D341Med (cell line): ENCODE data around the gene NOVA2.

Source experiments
- DNase-seq: peaks from one replicate; pipeline ENCODE4 v3.0.0; 2012; ENCODE audit warnings: low spot score

Gene NOVA2, protein sequence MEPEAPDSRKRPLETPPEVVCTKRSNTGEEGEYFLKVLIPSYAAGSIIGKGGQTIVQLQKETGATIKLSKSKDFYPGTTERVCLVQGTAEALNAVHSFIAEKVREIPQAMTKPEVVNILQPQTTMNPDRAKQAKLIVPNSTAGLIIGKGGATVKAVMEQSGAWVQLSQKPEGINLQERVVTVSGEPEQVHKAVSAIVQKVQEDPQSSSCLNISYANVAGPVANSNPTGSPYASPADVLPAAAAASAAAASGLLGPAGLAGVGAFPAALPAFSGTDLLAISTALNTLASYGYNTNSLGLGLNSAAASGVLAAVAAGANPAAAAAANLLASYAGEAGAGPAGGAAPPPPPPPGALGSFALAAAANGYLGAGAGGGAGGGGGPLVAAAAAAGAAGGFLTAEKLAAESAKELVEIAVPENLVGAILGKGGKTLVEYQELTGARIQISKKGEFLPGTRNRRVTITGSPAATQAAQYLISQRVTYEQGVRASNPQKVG

DNA sequence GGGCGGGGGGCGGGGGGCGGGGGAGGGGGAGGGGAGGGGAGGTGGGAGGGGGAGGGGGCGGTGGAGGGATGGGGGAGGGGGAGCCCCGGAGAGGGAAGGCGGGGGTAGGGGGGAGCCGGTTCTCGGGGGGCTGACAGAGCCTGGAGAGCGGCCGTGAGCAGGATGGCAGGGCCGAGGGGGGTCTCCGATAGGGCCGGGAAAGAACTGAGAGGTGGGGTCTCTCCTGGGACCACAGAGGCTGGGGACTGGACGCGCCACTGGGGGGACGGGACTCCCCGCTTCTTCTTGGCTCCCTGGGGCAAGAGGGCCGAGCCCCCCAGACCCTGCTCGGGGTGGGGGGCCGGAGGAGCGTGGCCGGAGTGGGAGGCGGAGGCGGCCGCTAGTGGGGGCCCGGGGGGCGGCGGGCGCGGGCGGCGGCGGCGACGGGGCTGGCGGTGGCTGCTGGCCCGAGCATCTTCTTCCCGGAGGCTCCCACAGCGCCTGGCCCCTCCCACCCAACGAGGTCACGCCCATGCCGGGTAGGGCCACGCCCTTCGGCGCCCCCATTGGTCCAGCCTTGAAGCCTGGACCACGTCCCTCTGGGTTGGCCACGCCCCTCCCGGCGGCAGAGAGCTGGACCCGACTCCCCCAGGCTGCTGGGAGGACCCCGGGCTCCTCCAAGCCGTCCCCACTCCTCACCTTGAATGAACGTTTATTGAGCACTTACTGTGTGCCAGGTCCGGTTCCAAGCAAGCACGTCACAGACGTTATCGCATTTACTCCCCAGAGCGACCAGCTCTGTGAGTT, at the start of gene NOVA2:
TSS of gene NOVA2 (minus strand) at position 313 of the 786 bp plus-strand sequence. CDS start 514 bp downstream, outside the sequence.
- peak; percentile 91 for DNase-seq

DNA sequence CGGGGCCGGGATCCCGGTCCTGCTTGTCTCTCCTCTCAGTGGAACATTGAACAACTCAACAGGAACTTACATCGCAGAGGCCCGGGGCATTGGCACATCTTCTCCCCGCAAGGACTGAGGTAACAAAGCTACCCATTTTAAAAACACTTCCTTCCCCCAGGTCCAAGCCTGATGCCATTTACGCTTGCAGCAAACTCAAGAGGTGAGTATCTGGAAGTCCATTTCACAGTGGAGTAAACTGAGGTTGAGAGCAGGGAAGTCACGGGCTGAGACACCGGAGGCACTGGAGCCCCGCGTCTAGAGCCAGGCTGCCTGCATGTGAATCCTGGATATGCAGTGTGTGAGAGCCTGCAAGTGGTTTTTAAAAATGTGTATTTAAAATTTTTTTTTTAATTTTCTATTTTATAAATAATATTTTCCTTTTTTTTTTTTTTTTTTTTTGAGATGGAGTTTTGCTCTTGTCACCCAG, 49.7 kb upstream of the NOVA2 start:
- no peak for DNase-seq

DNA sequence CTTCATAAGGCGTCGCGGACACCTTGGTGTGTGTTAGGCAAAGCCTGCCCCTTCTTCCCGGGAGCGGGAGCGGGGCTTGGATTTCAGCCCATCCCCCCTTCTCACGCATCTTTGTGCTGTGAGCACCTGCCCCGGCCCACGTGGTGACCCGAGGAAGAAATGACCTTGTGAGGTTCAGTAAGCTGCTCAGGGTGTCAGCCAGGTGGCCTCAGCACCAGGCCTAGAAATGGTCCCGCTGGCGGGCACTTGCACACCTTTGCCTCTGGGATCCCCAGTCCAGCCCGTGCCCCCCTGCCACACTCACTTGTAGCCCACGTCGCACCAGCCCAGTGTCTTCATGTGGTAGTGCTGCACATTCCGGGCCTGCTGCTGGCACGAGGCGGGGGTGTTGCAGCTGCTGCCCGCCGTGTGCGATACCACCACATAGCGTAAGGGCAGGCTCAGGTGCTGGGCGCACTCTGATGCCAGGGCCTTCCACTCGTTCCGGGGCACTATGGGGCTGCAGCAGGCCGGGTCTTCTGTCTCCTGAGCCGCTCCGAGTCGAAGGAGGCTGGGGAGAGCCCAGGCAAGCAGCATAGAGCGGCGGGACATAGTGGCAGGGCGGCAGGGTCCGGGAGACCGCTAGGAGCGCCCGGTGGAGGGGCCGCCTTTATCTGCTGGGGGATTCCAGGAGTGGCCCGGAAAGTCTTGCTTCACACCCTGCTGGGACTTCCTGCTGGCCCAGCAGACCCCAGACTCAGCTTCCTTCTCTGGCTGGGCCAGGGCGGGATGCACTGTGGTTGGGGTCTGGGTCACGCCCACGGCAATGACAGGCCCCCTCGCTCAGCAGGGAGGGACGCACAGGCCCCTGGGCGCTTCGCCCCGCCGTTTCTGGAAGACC, 49.0 kb upstream of the NOVA2 start, which contains the start of gene PGLYRP1:
TSS of gene PGLYRP1 (minus strand) at position 623 of the 880 bp plus-strand sequence. CDS start at position 591, 32 bp downstream.
- no peak for DNase-seq

DNA sequence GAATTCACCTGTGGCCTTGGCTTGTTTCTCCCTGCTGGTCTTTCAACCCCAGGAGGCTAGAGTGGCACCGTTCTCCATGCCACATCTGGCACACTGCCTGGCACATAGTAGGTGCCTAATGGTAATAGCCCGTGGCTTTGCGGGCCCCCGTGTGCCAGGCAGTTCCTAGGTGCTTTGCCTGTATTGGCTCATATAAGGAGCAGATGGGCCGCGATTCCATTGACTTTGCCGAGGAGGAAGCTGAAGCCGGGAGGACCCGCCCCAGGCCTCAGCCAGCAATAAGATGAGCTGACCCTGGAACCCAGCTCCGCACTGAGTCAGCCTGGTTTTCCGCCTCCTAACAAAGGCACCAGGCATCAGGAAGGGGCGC, 48.4 kb upstream of the NOVA2 start:
- DNase-seq: no peak

DNA sequence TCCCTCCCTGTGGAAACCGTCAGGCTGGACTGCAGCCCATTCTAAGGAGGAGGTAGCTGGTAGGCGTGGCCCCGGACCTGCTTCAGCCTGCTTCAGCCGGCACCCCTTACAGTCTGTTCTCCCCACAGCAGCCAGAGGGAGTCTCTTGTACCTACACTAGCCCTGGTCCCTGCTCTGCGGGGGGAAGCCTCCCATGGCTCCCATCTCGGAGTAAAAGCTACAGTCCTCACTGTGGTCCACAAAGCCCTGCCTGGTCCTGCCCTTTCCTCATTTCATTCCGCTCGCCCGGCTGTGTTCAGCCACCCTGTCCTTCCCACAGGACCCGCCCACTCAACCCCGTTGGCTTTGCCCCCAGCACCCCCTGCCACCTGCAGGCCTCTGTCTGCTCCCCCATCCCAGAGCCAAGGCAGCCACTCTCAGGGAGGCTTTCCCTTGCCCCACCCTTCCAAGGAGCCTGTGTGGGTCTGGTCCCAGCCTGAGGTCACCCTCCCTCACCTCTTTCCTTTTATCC, 47.9 kb upstream of the NOVA2 start:
- no peak for DNase-seq

DNA sequence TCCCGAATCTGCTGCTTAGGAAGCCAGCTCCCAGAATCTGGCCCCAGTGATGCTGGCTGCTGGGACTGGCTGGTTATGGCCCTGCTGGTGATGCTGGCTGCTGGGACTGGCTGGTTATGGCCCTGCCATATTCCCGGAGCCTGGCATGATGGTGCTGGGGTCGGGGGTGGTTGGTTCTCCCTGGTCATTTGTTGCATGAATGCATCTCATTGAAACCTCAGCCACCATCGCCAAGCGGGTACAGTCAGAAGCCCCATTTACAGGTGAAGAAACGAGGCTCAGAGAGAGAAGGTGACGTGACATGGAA, 47.1 kb upstream of the NOVA2 start:
- DNase-seq: no peak

DNA sequence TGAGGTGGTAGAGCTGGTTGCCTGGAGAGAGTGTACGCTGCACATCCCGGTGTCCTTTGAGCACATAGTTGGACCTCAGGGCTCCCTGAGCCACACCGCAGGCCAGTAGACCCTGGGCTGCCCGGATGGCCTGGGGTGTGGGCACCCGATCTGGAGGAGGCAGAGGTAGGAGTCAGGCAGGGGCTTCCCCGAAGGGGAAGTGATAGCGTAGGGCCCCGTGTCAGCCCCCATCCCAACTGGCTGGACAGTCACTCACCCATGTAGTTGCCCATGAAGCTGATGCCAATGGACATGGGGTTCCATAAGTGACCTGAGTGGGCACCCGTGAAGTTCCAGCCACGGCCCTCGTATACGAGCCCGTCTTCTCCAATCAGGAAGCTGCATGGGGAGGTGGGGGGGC, 45.6 kb upstream of the NOVA2 start:
- no peak for DNase-seq

DNA sequence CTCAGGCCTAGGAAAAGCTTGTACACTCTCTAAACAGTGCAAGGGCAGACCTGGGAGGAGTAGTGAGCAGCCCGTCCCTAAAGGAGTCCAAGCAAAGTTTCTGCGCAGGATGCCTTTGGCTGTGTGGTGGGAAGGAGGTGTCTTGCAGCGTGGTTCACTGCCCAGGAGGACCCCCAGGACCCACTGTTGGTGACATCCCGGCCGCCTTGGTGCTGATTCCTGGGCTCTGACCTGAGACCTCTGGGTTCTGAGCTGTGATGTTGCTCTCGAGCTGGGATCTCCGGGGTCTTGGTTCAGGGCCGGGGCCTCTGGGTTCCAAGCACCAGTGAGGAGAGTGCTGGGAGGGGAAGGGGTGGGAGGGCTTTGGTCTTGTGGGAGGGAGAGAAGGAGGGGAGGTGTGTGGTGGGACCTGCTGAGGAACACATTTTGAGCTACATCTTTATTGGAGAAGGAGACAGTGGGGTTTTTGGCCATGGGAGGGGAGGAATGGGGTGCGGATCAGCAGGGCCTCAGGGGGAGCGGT, 45.1 kb upstream of the NOVA2 start:
- no peak for DNase-seq

DNA sequence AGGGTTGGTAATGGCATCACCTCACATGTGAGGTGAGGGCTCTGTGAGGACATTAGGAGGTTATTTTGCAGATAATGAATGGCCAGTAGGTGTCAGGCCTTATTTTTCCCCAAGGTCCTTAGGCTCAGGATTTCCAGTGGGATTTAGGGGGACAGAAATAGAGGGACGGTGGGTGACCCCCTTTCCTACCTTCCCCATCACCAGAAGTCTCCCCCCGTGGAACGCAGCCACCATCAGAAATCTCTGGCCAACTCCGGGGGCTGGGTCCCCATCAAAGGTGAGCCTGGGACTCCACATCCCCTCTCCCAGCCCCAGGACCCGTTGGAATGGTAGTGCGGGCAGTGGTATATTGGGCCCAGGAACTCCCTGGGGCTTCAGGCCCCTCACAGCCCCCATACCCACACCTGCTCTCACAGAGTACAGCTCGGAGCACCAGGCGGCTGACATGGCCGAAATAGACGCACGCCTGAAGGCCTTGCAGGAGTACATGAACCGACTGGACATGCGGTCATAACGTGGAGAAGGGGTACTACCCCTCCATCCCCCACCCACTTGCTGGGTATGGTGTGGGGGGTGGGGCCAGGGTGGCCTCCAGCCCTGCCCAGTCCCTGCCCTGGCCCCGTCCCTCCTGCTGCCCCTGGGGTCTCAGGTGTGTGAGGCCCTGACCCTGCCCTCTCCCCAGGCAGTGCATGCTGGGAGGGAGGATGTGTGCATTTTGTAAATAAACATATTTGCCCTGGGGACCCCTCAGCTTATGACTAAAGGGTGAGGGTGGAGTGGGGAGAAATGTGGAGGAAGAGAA, 44.4 kb upstream of the NOVA2 start:
- DNase-seq: no peak

DNA sequence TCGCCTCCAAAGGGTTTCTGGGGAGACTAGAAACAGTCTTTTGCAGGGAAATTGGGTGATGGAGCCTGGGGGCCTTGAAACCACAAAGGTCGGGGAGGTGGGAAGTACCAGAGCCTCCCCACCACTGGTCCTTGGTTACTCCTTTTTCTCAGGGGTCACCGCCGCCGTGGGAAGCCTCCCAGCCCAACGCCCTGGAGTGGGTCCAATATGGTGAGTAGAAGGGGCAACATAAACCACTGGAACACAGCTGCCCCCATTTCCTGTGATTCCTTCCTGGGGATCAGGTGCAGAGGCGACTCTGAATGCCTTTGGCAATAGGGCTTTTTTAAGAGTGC, 43.4 kb upstream of the NOVA2 start:
- DNase-seq: no peak

DNA sequence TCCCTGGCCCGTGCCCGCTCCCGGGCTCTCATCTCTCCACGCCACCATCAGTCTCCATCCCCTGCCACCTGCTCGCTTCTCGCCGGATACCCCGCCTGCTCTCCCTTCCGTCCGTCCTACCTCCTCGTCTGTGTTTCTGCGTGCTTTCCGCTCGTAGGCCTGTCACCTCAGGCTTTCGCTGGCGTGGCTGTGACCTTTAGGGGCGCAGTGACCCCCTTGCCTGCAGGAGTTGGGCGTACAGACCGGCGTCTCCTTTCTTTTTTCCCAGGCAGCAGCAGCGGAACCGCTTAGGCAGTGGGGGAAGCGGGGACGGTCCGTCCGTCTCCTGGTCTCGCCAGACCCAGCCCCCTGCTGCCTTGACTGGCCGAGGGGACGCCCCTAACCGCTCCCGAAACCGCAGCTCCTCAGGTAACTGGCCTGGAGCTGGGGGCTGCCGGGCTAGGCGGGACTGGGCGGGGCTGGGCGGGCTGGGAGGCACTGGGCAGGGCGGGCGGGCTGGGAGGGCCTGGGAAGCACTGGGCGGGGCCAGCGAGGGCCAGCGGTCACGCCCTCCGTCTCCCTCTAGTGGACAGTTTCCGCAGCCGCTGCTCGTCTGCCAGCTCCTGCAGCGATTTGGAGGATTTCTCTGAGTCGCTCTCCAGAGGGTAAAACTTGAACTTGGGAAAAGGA, 42.9 kb upstream of the NOVA2 start:
- peak; percentile 96 for DNase-seq

DNA sequence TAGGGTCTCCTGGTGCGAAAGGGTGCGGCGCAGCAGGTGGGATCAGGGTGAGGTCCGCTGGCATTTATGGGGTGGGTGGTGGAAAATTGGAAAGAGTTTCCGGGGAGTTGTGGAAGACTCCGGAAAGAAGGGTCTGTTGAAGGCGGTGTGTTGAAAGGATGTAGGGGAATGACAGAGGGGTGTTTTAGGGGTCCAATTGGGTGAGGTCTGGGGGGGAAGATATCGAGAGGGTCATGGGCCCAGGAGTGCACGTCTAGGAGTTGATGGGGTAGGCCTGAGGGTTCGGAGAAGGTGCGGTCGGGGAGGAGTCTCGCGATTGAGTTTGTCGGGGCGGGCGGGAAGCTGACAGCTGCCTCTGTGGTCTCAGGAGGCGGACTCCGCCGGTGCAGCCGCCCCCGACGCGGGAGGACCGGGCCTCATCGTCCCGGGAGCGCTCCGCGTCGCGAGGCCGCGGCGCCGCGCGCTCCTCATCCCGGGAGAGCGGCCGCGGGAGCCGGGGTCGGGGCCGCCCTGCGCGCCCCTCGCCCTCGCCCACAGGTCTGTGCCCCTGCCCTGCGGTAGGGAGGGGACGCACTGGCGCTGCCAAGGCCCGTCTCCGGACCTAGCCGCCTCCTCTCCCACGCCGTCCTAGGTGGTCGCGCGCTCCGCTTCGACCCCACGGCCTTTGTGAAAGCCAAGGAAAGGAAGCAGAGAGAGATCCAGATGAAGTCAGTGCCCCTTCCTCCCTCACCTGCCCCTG, 42.2 kb upstream of the NOVA2 start:
- no peak for DNase-seq

DNA sequence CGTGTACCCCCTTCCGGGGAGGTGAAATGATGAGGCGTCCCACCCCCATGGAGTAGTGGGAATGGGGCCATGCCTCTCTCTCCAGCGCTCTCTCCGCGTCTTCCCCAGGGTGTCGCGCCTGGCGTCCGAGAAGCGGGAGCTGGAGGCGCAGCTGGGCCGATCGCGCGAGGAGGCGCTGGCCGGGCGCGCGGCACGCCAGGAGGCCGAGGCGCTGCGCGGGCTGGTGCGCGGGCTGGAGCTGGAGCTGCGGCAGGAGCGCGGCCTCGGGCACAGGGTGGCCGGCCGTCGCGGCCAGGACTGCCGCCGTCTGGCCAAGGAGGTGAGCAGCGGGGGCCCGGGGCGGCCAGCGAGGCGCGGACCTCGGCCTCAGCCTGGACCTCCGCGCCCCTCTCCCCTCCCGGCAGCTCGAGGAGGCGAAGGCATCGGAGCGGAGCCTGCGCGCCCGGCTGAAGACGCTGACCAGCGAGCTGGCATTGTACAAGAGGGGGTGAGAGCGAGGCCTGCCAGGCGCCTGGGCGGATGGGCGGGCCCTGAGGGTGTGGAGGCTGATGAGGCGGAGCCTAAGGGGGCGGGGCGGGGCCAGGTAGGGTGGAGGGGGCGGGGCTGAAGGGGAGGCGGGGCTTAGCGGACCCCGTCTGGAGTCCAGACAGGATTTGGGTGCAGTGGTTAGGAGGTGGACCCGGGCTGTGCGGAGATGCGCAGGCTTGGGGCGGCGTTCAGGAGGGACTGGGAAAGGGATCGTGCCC, 41.4 kb upstream of the NOVA2 start:
- DNase-seq: no peak

DNA sequence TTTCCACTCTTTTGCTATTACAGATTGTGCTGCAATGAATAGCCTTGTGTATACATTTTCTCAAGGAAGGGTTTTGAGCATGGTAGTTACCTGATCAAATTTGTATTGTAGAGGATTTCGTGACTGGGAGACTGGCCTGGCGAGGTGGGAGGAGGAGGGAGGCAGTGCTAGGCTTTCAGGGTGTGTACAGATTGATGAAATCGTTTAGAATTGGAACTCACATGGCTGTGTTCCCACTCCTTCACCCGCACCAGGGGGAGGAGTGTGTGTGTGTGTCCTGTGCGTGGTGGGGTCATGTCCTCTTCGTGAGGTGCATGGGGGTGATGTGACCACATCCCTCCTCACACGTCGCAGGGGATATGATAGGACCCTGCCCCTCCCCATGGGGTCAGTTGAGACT, 40.9 kb upstream of the NOVA2 start:
- no peak for DNase-seq

DNA sequence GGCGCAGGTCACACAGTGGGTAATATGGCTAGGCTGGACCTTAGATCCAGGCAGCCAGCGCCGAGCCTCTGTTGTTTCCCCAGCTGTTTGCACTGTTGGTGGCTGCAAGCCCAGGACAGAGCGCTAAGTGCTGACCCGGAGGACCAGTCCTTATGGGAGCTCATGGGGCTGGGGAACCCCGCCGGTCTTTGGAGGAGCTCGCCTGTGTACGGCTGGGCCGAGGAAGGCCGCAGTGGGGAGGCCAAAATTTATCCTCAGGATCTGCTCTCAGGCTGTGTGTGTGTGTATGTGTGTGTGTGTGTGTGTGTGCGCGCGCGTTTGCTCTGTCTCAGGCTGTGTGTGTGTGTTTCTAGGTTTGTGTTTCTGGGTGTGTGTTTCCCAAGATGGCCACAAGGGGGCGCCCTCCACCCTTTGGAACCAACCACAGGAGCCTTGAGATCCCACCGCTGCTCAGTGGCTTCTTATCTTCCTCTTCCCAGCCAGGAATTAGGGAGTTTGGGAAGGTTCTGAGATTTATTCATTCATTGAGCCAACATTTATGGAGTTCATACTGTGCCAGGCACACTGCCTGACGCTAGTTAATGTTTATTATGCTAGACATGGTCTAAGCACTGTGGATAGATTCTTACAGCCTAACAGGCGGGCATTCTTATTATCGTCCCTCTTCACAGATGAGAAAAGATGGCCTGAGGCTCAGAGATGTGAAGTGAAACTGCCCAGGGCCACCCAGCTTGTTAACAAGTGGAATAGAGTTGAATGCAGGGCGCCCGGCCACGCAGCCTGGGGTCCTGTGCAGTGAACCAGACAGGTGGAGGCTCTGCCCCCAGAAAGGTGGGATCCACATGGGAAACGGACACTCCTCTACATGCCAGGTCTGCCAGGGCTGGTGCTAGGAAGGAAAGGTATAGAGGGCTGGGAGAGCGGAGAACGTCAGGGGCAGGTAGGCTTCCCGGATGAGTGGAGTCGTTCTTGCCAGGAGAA, 36.2 kb upstream of the NOVA2 start:
- peak; percentile 83 for DNase-seq

DNA sequence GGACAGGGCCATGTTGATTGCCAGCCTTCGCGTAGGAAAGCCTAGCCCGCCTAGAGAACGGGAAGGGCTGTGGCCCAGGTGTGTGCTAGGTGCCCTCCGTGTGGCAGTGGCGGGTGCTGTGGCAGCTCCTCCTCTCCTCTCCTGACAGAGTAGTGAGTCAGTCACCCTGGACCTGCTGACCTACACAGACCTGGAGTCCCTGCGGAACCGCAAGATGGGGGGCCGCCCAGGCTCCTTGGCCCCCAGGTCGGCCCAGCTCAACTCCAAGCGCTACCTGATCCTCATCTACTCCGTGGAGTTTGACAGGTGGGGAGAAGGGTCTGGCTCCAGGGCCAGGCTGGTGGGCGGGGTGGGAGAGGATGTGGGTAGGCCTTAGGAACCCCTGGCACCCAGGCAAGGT, 32.7 kb upstream of the NOVA2 start:
- no peak for DNase-seq

DNA sequence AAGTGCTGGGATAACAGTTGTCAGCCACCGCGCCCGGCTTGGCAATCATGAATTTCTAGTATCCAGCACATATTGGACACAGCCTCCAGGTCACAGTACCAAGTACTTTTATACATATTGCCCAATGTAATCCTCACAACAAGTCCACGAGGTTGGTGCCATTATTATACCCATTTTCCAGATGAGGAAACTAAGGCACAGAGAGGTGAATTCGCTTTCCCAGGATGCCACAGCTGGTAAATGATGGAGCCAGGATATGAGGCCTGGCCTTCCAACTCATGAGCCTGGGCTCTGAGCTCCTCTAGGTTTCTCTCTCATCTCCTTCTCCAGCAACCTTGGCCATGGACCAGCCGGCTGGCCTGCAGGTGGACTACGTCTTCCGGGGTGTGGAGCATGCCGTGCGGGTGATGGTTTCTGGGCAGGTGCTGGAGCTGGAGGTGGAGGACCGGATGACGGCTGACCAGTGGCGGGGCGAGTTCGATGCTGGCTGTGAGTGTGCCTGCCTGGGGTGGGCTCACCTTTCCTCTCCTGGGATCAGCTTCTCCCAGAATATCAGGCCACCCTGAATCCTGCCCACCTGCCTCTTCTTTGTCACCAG, 29.1 kb upstream of the NOVA2 start:
- no peak for DNase-seq
